ENCODE data around the gene TK2.
A peak's percentile ranks its signal among the peaks of the same experiment; 100 is the strongest.

The TK2 gene

GRCh38 chr16:66495440-66495839 is 54.5 kb downstream of the TK2 start:
- Histone ChIP-seq H3K9me3 (no peaks in the 10 kb centered on the region), H3K4me1 (peaks cover 10% of the 10 kb centered on the region), H3K27me3 (no peaks in the 10 kb centered on the region), H3K9ac (no peak overlapping the region), H3K27ac (no peak overlapping the region), H3K36me3 (no peaks in the 10 kb centered on the region), H4K20me1 (no peaks in the 10 kb centered on the region), H3K4me3 (no peak overlapping the region), H3K4me2 (no peak overlapping the region)
- TF ChIP-seq Cebpa-rat (IDR thresholded peaks at IDR 0.05) = no peak

GRCh38 chr16:66494916-66495315 is 55.0 kb downstream of the TK2 start:
- Histone ChIP-seq H4K20me1 (no peaks in the 10 kb centered on the region), H3K27ac (no peak overlapping the region), H3K4me2 (no peak overlapping the region), H3K4me3 (no peak overlapping the region), H3K36me3 (no peaks in the 10 kb centered on the region), H3K9me3 (no peaks in the 10 kb centered on the region), H3K9ac (no peak overlapping the region), H3K4me1 (peaks cover 12% of the 10 kb centered on the region), H3K27me3 (no peaks in the 10 kb centered on the region)
- TF ChIP-seq Cebpa-rat (IDR thresholded peaks at IDR 0.05) = no peak

- Histone ChIP-seq H3K4me2 (no peak overlapping the region), H3K4me1 (peaks cover 12% of the 10 kb centered on the region), H3K4me3 (no peak overlapping the region), H4K20me1 (no peaks in the 10 kb centered on the region), H3K27ac (no peak overlapping the region), H3K9me3 (no peaks in the 10 kb centered on the region), H3K27me3 (no peaks in the 10 kb centered on the region), H3K9ac (no peak overlapping the region), H3K36me3 (no peaks in the 10 kb centered on the region)
- no peak for TF ChIP-seq Cebpa-rat (IDR thresholded peaks at IDR 0.05)
Measured at GRCh38 chr16:66493490-66494401, 56.2 kb downstream of the TK2 start.

- Histone ChIP-seq H3K9me3 (no peaks in the 10 kb centered on the region), H3K27me3 (no peaks in the 10 kb centered on the region), H3K4me2 (0 out of 2 replicates have a peak overlapping the region, but pooled peaks have one; percentile 40), H3K4me3 (no peak overlapping the region), H3K9ac (no peak overlapping the region), H4K20me1 (no peaks in the 10 kb centered on the region), H3K36me3 (no peaks in the 10 kb centered on the region), H3K27ac (no peak overlapping the region), H3K4me1 (peaks cover 28% of the 10 kb centered on the region)
- TF ChIP-seq Cebpa-rat (IDR thresholded peaks at IDR 0.05) = no peak
Measured at GRCh38 chr16:66491716-66492064, 58.2 kb downstream of the TK2 start.

- no peaks in the 10 kb centered on the region for H3K27me3 ChIP-seq
Measured at GRCh38 chr16:66490774-66491715, 58.9 kb downstream of the TK2 start.

GRCh38 chr16:66489818-66490217 is 60.1 kb downstream of the TK2 start:
- Histone ChIP-seq H3K27me3 (no peaks in the 10 kb centered on the region), H4K20me1 (no peaks in the 10 kb centered on the region), H3K36me3 (no peaks in the 10 kb centered on the region), H3K27ac (no peak overlapping the region), H3K9me3 (no peaks in the 10 kb centered on the region), H3K4me2 (no peak overlapping the region), H3K4me1 (peaks cover 41% of the 10 kb centered on the region), H3K4me3 (no peak overlapping the region), H3K9ac (no peak overlapping the region)
- no peak for TF ChIP-seq Cebpa-rat (IDR thresholded peaks at IDR 0.05)

More at GRCh38 chr16:66490774-66491715, 58.9 kb downstream of the TK2 start:
- Histone ChIP-seq H3K4me1 (peaks cover 32% of the 10 kb centered on the region), H3K4me3 (no peak overlapping the region), H3K36me3 (no peaks in the 10 kb centered on the region), H3K9me3 (no peaks in the 10 kb centered on the region), H3K4me2 (peak overlapping the region; percentile 40), H3K9ac (no peak overlapping the region), H3K27ac (no peak overlapping the region), H4K20me1 (no peaks in the 10 kb centered on the region)
- no peak for TF ChIP-seq Cebpa-rat (IDR thresholded peaks at IDR 0.05)

GRCh38 chr16:66489385-66489784 is 60.5 kb downstream of the TK2 start:
- Histone ChIP-seq H3K9me3 (no peaks in the 10 kb centered on the region), H3K4me2 (no peak overlapping the region), H4K20me1 (no peaks in the 10 kb centered on the region), H3K27me3 (no peaks in the 10 kb centered on the region), H3K36me3 (no peaks in the 10 kb centered on the region), H3K4me3 (no peak overlapping the region), H3K9ac (no peak overlapping the region), H3K27ac (no peak overlapping the region), H3K4me1 (peaks cover 45% of the 10 kb centered on the region)
- TF ChIP-seq Cebpa-rat (IDR thresholded peaks at IDR 0.05) = no peak

- Histone ChIP-seq H3K9ac (no peak overlapping the region), H3K4me2 (peak overlapping the region; percentile 38; the same call in 1 of the 2 replicates), H3K4me1 (peaks cover 54% of the 10 kb centered on the region), H3K27me3 (no peaks in the 10 kb centered on the region), H3K27ac (no peak overlapping the region), H3K36me3 (no peaks in the 10 kb centered on the region), H3K4me3 (no peak overlapping the region), H4K20me1 (no peaks in the 10 kb centered on the region), H3K9me3 (no peaks in the 10 kb centered on the region)
- TF ChIP-seq Cebpa-rat (IDR thresholded peaks at IDR 0.05) = no peak
Measured at GRCh38 chr16:66488505-66488904, 61.4 kb downstream of the TK2 start.

- H3K4me3 ChIP-seq = no peak overlapping the region
- H3K27ac ChIP-seq = peak overlapping the region; percentile 50
- peaks cover 59% of the 10 kb centered on the region for H3K4me1 ChIP-seq
- no peaks in the 10 kb centered on the region for H3K36me3 ChIP-seq
- no peak overlapping the region for H3K9ac ChIP-seq
- peak overlapping the region; percentile 38 for H3K4me2 ChIP-seq
- TF ChIP-seq Cebpa-rat (IDR thresholded peaks at IDR 0.05) = no peak
- H3K27me3 ChIP-seq = no peaks in the 10 kb centered on the region
- H4K20me1 ChIP-seq = no peaks in the 10 kb centered on the region
- H3K9me3 ChIP-seq = no peaks in the 10 kb centered on the region
Measured at GRCh38 chr16:66487580-66488275, 62.2 kb downstream of the TK2 start.
